OCI-LY1 (cell line): ENCODE measurements around the gene SP6.

Experiments used
- CTCF ChIP-seq: fragments of 200-600 bp; sonication (generic), shearing (Covaris generic); IDR thresholded peaks from 2 replicates; pipeline ENCODE4 v1.5.1; 2017; ENCODE audit warnings: mild to moderate bottlenecking, antibody characterized with exemption, low read length, moderate library complexity, mixed read lengths
- EZH2 ChIP-seq: fragments of 200-600 bp; sonication (generic), shearing (Covaris generic); IDR thresholded peaks from 2 replicates; pipeline ENCODE4 v1.8.0; 2017; ENCODE audit warnings: borderline replicate concordance, mixed run types, mild to moderate bottlenecking, antibody characterized with exemption, low read length, moderate library complexity, mixed read lengths

DNA sequence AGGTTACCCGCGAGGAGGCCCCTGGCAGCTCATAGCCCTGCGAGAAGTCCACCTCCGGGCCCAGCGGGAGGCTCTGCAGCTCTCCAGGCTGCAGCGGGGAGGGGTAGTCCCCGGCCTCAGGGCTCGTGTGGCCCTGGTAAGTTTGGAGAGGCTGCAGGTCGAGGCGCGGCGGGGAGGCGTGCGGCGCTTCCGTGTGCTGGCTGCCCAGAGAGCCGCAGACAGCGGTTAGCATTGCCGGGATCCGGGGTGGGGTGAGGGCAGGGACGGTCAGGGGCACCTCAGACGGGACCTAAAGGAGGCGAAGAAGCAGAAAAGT lies 2.8 kb downstream of the SP6 start:
- TF ChIP-seq EZH2 (no peak), CTCF (no peak)
